HCT116 (cell line): ENCODE data around the gene DCN.

Experiments used
- CBX3 ChIP-seq: IDR thresholded peaks from 2 replicates; pipeline ENCODE4 v1.6.1; 2012; ENCODE audit warnings: low read depth
- CTCF ChIP-seq, 3 experiments: fragments of 200-600 bp in 1 of 3; sonication (generic) in 1 of 3; IDR thresholded peaks in 2 of 3; conservative IDR thresholded peaks in 1 of 3; 2 replicates each; pipeline ENCODE4 v1.5.1; 2012 to 2017; ENCODE audit warnings: low read depth in 2 of 3, low read length in 2 of 3, antibody characterized with exemption in 1 of 3, borderline replicate concordance in 1 of 3, control low read depth in 1 of 3, mild to moderate bottlenecking in 1 of 3, mixed read lengths in 1 of 3, mixed run types in 1 of 3, moderate library complexity in 1 of 3; ENCODE audit not compliant: insufficient read depth in 1 of 3
- EZH2 ChIP-seq: fragments of 200-600 bp; sonication (generic); IDR thresholded peaks from 2 replicates; pipeline ENCODE4 v1.6.1; 2017; ENCODE audit warnings: antibody characterized with exemption, mixed run types
- EZH2phosphoT487 ChIP-seq: fragments of 200-600 bp; IDR thresholded peaks from 2 replicates; pipeline ENCODE4 v1.6.1; 2018; ENCODE audit warnings: antibody characterized with exemption, borderline replicate concordance
- POLR2A ChIP-seq: IDR thresholded peaks from 2 replicates; pipeline ENCODE4 v1.7.0; 2011; ENCODE audit warnings: borderline replicate concordance; ENCODE audit not compliant: insufficient read depth, insufficient read length; ENCODE audit errors: extremely low read depth
- POLR2AphosphoS5 ChIP-seq: IDR thresholded peaks from 2 replicates; pipeline ENCODE4 v1.6.1; 2011; ENCODE audit warnings: mild to moderate bottlenecking, low read depth, low read length, moderate library complexity
- RAD21 ChIP-seq: IDR thresholded peaks from 2 replicates; pipeline ENCODE4 v1.6.1; 2012; ENCODE audit warnings: low read depth, mild to moderate bottlenecking
- YY1 ChIP-seq: IDR thresholded peaks from 2 replicates; pipeline ENCODE4 v1.6.1; 2011; ENCODE audit warnings: low read length, low read depth, moderate library complexity, mild to moderate bottlenecking; ENCODE audit not compliant: insufficient replicate concordance; ENCODE audit errors: extremely low read depth
- ZNF274 ChIP-seq: fragments of 200-500 bp; sonication (Bioruptor generic); IDR thresholded peaks from 2 replicates; pipeline ENCODE4 v1.6.1; 2014; ENCODE audit warnings: mild to moderate bottlenecking, low read depth, low read length, inconsistent platforms
- TF ChIP-seq, protein P1 (sequence below): IDR thresholded peaks from 2 replicates; pipeline ENCODE4 v1.6.1; 2012; ENCODE audit warnings: low read depth

DNA sequence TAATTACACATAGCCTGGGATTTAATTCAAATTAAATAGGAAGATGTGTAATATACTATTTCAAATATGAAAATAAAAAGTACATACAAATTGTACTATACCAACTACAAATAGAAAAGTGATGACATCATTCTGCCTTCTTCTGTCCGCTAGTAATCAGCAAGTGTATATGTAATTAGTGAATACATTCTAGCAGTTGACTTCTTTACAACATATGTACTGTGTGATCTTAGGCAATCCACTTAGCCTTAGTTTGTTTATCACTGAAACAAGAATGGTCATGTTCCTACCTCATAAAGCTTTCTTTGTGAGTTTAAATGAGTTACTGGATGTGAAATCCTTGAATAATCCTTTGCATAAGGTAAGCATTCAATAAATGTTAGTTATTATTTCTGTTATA, 63.5 kb downstream of the DCN start:
- TF ChIP-seq CTCF (IDR thresholded peaks at IDR 0.05 in 2 of 3, conservative IDR thresholded peaks at IDR 0.05 in 1 of 3; ENCODE audit: borderline replicate concordance in 1 of 3, insufficient read depth in 1 of 3, low read depth in 2 of 3, low read length in 2 of 3) (no peak), POLR2A (no peak), EZH2phosphoT487 (no peak), RAD21 (no peak), YY1 (no peak), CBX3 (no peak), ZNF274 (no peak), POLR2AphosphoS5 (no peak), EZH2 (no peak)
- TF ChIP-seq, protein P1, sequence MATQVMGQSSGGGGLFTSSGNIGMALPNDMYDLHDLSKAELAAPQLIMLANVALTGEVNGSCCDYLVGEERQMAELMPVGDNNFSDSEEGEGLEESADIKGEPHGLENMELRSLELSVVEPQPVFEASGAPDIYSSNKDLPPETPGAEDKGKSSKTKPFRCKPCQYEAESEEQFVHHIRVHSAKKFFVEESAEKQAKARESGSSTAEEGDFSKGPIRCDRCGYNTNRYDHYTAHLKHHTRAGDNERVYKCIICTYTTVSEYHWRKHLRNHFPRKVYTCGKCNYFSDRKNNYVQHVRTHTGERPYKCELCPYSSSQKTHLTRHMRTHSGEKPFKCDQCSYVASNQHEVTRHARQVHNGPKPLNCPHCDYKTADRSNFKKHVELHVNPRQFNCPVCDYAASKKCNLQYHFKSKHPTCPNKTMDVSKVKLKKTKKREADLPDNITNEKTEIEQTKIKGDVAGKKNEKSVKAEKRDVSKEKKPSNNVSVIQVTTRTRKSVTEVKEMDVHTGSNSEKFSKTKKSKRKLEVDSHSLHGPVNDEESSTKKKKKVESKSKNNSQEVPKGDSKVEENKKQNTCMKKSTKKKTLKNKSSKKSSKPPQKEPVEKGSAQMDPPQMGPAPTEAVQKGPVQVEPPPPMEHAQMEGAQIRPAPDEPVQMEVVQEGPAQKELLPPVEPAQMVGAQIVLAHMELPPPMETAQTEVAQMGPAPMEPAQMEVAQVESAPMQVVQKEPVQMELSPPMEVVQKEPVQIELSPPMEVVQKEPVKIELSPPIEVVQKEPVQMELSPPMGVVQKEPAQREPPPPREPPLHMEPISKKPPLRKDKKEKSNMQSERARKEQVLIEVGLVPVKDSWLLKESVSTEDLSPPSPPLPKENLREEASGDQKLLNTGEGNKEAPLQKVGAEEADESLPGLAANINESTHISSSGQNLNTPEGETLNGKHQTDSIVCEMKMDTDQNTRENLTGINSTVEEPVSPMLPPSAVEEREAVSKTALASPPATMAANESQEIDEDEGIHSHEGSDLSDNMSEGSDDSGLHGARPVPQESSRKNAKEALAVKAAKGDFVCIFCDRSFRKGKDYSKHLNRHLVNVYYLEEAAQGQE, result no peak
